Testis (tissue), 3 donors: ENCODE measurements around the gene NRBP1. TPM values are rescaled to one million over a fixed set of nuclear protein-coding genes. Genes with fewer than 3 reads are reported as not detected.

Experiments
- DNase-seq: peaks from one replicate; pipeline ENCODE4 v3.0.0-alpha.2; 2019
- H3K27ac ChIP-seq, 2 donors: fragments of 200-600 bp; sonication (generic); one replicate each; pipeline ENCODE4 v1.5.1; 2019
- H3K27me3 ChIP-seq: fragments of 200-600 bp; sonication (generic); one replicate; pipeline ENCODE4 v1.5.1; 2019
- H3K36me3 ChIP-seq: fragments of 200-600 bp; sonication (generic); one replicate; pipeline ENCODE4 v1.5.1; 2017; ENCODE audit warnings: low read depth; ENCODE audit errors: missing control alignments
- H3K4me1 ChIP-seq: fragments of 200-600 bp; sonication (generic); one replicate; pipeline ENCODE4 v1.5.1; 2019
- H3K4me3 ChIP-seq, 2 donors: fragments of 200-600 bp; sonication (generic); one replicate each; pipeline ENCODE4 v1.5.1; 2017 to 2019
- H3K9me3 ChIP-seq: fragments of 200-600 bp; sonication (generic); one replicate; pipeline ENCODE4 v1.5.1; 2017
- POLR2A ChIP-seq: fragments of 450-650 bp; IDR thresholded peaks from one replicate; pipeline ENCODE4 v1.6.1; 2017; ENCODE audit warnings: antibody characterized with exemption, mild to moderate bottlenecking, moderate library complexity
- WGBS, 2 donors: methylation state at CpG; one replicate each; pipeline ENCODE4 v1.1.5; 2018; 5-methylcytosine and 5-hydroxymethylcytosine counted together
- intact Hi-C: fragments of 100-400 bp; cut with DNase I; formaldehyde crosslinking; loops from one replicate; pipeline ENCODE4 v1.15.1; 2023; ENCODE audit warnings: low total_unique reads
- polyA plus RNA-seq: library from polyadenylated mRNA; stranded (reverse); fragments of 350-450 nt; fragmentation: Illumina TruSeq; extraction: RNeasy Lipid Tissue Mini Kit (QIAGEN cat#74804); gene quantifications from one replicate; pipeline ENCODE4 v1.2.3, GENCODE V29; 2014; ENCODE audit warnings: low read depth, low replicate concordance; ENCODE audit not compliant: insufficient read depth
- total RNA-seq, 2 donors: library from RNA; depleted of rRNA; stranded (reverse); fragments of >200 nt; gene quantifications; one replicate each; pipeline ENCODE4 v1.2.3, GENCODE V29; 2016
- TF ChIP-seq, protein P1 (sequence below), 3 experiments: fragments of 450-650 bp in 2 of 3; fragments of 200-600 bp in 1 of 3; sonication (generic) in 1 of 3; IDR thresholded peaks; one replicate each; pipeline ENCODE4 v1.5.1; 2016 to 2019; ENCODE audit warnings: antibody characterized with exemption in 3 of 3, mild to moderate bottlenecking in 2 of 3, moderate library complexity in 1 of 3

Gene NRBP1
- total and polyA plus RNA-seq, 3 donors from 2014 or later = 112 to 191 (median 139) TPM

DNA sequence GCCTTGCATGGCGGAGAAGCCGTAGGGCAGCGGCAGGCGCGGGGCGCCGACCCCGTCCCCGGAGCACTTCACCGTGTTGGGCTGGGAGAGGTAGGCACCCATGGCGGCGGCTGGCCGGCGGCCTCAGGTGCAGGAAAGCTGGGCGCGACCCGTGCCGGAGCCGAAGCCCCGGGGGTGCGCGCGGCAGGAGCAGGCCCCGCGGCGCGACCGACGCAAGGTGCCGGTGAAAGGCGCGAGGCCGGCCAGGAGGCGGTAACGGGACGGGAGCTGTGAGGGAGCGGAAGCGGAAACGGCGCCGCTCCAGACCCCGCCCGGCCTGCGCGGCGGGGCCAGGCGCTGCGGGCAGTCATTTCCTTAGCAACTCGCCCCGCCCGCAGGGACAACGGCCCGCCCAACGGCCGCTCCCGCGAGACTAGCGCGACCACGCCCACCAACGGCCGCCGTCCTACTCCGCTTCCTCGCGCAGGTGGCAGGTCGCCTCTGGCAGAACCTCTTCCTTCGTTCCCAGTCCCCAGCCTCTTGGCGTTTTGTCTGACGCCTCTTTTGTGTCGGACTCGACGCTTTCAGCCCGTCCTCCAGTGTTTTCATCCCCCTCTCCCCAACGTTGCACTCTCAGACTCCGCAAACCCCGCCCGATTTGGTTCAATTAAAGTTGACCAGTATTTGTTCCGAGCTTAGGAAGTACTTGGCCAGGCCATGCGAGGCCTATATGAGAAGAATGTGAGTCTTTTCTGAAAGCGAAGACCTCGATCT lies 18.9 kb upstream of the NRBP1 start, which contains the start of gene PPM1G:
TSS of gene PPM1G (minus strand) at position 271 of the 753 bp plus-strand sequence. CDS start at position 102, 169 bp downstream.
- 0 to 1% methylated on average over 31 to 70 of the region's 82 CpGs for WGBS, 2 donors
- Histone ChIP-seq H3K27me3 (no peaks in the 10 kb centered on the region), H3K4me3 (peak within 1 kb of the TSS; percentile 87 to 91), H3K9me3 (no peaks in the 10 kb centered on the region), H3K27ac (peak within 1 kb of the TSS; percentile 78 to 82), H3K36me3 (no peaks in the 10 kb centered on the region), H3K4me1 (peaks cover 11% of the 10 kb centered on the region)
- DNase-seq = peak; percentile 96
- TF ChIP-seq POLR2A = no peak
- TF ChIP-seq, protein P1, sequence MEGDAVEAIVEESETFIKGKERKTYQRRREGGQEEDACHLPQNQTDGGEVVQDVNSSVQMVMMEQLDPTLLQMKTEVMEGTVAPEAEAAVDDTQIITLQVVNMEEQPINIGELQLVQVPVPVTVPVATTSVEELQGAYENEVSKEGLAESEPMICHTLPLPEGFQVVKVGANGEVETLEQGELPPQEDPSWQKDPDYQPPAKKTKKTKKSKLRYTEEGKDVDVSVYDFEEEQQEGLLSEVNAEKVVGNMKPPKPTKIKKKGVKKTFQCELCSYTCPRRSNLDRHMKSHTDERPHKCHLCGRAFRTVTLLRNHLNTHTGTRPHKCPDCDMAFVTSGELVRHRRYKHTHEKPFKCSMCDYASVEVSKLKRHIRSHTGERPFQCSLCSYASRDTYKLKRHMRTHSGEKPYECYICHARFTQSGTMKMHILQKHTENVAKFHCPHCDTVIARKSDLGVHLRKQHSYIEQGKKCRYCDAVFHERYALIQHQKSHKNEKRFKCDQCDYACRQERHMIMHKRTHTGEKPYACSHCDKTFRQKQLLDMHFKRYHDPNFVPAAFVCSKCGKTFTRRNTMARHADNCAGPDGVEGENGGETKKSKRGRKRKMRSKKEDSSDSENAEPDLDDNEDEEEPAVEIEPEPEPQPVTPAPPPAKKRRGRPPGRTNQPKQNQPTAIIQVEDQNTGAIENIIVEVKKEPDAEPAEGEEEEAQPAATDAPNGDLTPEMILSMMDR (IDR thresholded peaks at IDR 0.05) = no peak
- intact Hi-C loops = no loop called here

DNA sequence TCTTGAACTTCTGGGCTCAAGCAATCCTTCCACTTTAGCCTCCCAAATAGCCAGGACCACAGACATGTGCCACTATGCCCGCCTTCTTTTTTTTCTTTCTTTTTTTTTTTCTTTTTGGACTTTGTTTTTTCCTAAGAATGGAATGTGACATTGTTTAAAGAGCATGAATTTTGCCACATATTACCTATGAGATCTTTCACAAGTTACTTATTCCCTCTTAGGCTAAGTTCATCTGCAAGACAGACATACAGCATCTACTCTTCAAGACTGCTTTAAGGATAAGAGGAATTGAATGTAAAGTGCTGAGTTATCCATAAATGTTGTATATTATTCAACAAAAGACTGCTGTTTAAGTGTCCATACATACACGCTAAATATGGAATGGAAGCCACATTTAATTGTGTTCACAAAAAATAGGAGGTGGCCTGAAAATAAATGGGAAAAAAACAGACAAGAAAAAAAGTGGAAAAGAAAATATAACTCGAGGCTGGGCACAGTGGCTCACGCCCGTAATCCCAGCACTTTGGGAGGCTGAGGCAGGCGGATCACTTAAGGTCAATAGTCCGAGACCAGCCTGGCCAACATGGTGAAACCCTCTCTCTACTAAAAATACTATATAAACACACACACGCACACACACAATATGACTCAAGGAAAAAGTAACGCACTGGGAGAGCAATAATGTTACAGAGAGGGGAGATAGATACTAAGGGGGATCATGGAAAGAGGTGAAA lies 15.8 kb upstream of the NRBP1 start:
- H3K4me3 ChIP-seq = no peak overlapping the region
- TF ChIP-seq, protein P1 (IDR thresholded peaks at IDR 0.05) = no peak
- TF ChIP-seq POLR2A = no peak
- 85 to 86% methylated on average over 9 of the region's 9 CpGs for WGBS, 2 donors
- H3K27ac ChIP-seq = no peak overlapping the region
- intact Hi-C loops = no loop called here
- H3K9me3 ChIP-seq = no peaks in the 10 kb centered on the region
- DNase-seq = no peak
- peaks cover 10% of the 10 kb centered on the region for H3K4me1 ChIP-seq
- no peaks in the 10 kb centered on the region for H3K27me3 ChIP-seq
- no peaks in the 10 kb centered on the region for H3K36me3 ChIP-seq

DNA sequence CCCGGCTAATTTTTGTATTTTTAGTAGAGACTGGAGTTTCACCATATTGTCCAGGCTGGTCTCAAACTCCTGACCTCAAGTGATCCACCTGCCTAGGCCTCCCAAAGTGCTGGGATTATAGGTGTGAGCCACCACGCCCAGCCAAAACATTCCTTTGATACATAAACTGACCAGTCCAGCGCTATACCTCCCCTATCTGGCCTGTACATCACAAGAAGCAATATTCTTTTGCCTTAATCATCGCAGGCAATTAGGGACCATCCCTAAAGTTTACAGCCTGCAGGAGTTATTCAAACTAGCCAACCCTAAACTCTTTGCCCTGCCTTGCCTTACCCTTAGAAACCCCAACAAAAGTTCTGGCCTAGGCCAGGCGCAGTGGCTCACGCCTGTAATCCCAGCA lies 12.3 kb upstream of the NRBP1 start:
- no peak for TF ChIP-seq POLR2A
- TF ChIP-seq, protein P1 (IDR thresholded peaks at IDR 0.05) = no peak
- Histone ChIP-seq H3K9me3 (no peaks in the 10 kb centered on the region), H3K36me3 (no peaks in the 10 kb centered on the region), H3K27me3 (no peaks in the 10 kb centered on the region), H3K4me3 (no peak overlapping the region), H3K4me1 (no peaks in the 10 kb centered on the region), H3K27ac (no peak overlapping the region)
- WGBS, 2 donors = 93 to 96% methylated on average over 6 of the region's 6 CpGs
- DNase-seq = no peak
- intact Hi-C loops = no loop called here

DNA sequence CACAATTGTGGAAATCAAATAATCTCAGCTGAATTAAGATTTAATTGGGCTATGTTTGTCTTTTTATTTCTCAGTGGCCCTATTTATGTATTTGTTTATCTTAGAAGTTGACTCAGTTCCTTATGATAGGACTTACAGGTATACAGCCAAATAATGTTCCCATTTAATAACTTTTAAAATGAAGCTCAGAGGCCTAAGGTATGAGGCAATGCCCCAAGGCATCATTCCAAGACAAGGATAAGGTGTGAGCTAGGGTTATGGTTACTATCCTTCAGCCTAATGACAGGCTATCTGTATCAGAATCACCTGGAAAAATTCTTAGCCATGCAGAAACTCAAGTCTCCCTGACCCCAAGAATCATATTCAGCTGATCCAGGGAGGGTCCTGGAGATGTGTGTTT lies 7.4 kb upstream of the NRBP1 start:
- intact Hi-C loops = no loop called here
- no peak for TF ChIP-seq POLR2A
- TF ChIP-seq, protein P1 (IDR thresholded peaks at IDR 0.05) = no peak
- no peak overlapping the region for H3K27ac ChIP-seq
- H3K36me3 ChIP-seq = no peaks in the 10 kb centered on the region
- H3K4me3 ChIP-seq = no peak overlapping the region
- H3K27me3 ChIP-seq = no peaks in the 10 kb centered on the region
- no peaks in the 10 kb centered on the region for H3K9me3 ChIP-seq
- no peak for DNase-seq
- H3K4me1 ChIP-seq = no peaks in the 10 kb centered on the region
